ACHN (cell line): Measurements from ENCODE around the gene HSPB1.
"Not testable (repeated sequence)": the region's sequence is repeated elsewhere in the genome, so short reads cannot be mapped to it uniquely, and the experiment has no call there.

Source experiments
- DNase-seq: peaks from one replicate; pipeline ENCODE4 v3.0.0-alpha.2; 2015
- in situ Hi-C: cut with HindIII; loops from 2 replicates; pipeline ENCODE4 v1.10.0; 2017; ENCODE audit warnings: low sequenced_read_pairs, low pct_ligation_motif_present, low pct_unique_long_range_greater_than_20kb

Gene HSPB1

GRCh38 chr7:76296743-76297740 is 5.4 kb upstream of the HSPB1 start:
- DNase-seq: no peak
- in situ Hi-C loops: no loop called here

- in situ Hi-C loops: no loop called here
- DNase-seq: peak; percentile 85
These were observed 2.2 kb upstream of the HSPB1 start for GRCh38 chr7:76300166-76300731.

DNA sequence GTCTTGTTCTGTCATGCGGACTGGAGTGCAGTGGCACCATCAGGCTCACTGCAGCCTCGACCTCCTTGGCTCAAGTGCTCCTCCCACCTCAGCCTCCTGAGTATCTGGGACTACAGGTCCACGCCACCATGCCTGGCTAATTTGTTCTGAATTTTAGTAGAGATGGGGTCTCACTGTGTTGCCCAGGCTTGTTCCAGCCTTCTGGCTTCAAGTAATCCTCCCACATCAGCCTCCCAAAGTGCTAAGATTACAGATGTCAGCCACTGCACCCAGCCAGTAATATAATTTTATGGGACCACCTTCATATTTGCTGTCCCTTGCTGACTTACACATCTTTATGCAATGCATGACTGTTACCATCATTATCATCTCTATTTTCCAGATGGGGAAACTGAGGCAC is 1.5 kb upstream of the HSPB1 start:
- DNase-seq: no peak
- in situ Hi-C loops: no loop called here

- peak; percentile 99 for DNase-seq
- in situ Hi-C loops: no loop called here
These were observed 1.0 kb downstream of the HSPB1 start for GRCh38 chr7:76303202-76304147.

DNA sequence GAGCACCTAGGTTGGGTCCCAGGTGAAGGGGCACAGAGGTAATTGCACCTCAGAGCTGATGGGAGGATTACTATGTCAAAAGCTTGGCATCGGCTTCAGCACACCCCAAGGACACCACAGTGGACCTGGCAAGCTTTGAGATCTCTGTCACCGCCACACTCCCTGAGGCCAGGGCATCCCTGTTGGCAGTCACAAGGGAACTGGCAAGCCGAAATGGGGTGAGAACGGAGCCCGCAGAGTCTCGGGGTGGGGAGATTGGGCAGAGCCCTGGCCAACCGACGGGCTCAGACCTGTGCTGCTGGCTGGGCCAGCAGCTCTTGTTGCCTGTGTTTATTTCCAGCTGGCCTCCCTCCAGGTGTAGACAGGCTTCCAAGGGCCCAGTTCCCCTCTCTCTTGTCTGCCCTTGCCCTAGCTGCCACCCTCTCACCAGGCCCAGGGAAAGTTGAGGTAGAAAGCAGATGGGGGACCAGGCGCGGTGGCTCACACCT is 2.5 kb downstream of the HSPB1 start:
- DNase-seq: no peak

GRCh38 chr7:76308874-76309273 is 6.4 kb downstream of the HSPB1 start:
- DNase-seq, in situ Hi-C loops: not testable (repeated sequence)

More for the DNA sequence above, 2.5 kb downstream of the HSPB1 start:
- in situ Hi-C loops: no loop called here

DNA sequence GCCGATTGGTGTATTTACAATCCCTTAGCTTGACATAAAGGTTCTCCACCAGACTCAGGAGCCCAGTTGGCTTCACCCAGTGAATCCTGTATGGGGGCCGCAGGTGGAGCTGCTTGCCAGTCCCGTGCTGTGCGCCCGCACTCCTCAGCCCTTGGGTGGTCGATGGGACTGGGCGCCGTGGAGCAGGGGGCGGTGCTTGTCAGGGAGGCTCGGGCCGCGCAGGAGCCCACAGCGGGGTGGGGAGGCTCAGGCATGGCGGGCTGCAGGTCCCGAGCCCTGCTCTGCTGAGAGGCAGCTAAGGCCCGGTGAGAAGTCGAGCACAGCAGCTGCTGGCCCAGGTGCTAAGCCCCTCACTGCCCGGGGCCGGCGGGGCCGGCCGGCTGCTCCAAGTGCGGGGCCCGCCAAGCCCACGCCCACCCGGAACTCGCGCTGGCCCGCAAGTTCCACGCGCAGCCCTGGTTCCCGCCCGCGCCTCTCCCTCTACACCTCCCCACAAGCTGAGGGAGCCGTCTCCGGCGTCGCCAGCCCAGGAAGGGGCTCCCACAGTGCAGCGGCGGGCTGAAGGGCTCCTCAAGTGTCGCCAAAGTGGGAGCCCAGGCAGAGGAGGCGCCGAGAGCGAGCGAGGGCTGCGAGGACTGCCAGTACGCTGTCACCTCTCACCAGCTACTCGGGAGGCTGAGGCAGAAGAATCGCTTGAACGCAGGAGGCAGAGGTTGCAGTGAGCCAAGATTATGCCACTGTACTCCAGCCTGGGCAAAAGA is 7.0 kb downstream of the HSPB1 start:
- in situ Hi-C loops, DNase-seq: not testable (repeated sequence)

DNA sequence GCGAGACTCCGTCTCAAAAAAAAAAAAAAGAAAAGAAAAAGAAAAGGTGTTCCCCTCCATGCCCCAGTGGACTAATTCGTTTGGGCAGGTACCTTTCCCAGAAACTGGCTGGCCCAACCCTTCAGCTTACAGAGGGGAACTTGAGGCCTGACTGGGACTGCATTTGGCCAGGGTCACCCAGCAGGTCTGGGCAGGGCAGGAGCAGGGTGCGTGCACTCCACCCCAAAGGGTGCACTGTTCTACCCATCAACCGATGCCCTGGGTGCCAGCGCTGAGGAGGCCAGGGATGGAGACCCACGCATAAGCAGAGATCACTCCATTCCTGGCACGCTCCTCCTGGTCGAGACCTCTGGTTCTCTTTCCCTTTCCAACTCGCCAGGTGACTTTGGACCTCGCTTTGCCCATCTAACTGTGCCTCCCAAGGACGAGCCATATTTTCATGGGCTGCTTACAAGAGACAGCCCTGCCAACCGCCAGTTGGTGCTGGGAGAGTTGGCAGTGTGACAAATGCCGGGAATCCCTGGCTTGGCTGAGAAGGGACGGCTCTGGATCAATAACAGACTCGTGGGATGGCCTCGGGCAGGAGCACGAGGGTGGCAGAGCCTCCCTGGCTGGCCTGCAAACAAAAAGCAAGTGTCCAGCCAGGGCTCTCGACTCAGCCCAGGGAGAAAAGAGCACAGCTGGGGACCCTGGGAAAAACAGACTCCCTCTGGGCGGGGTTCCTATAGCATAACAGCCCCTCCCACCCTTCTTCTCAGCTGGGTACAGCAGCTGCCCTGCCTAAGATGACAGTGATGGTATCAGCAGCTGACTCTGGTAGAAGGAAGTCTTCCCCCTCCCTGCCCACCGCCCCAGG is 7.9 kb downstream of the HSPB1 start:
- in situ Hi-C loops: no loop called here
- DNase-seq: no peak

- in situ Hi-C loops, DNase-seq: not testable (repeated sequence)
These were observed 9.4 kb downstream of the HSPB1 start for GRCh38 chr7:76311838-76312237.

DNA sequence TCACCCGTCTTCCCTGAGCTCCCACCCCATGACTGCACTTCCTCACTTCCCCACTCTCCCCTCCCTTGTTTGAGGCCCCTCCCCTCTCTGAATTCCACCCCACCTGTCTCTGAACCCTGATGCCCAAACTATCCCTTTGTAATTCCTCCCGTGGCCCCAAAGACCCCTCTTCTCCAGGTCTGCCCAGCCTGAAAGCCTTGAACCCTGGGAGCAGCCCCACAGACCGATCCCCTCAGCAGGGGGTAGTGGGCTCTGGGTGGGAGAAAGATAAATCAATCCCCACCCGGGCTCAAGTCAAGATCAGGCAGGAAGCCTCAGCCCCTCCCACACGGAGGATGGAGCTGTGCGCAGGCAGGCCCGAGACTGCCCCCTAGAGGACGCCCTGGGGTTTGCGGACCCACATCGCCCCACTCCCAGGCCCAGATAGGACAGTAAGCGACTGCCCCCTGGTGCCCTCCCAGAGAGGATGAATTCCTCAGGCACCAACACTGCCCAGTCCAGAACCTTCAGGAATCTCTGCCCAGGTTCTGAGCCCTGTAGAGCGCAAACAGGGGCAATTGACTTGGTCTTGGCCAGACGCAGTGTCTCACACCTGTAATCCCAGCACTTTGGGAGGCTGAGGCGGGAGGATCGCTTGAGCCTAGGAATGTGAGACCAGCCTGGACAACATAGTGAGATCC is 11.7 kb downstream of the HSPB1 start:
- in situ Hi-C loops: no loop called here
- DNase-seq: peak; percentile 97

- in situ Hi-C loops, DNase-seq: not testable (repeated sequence)
These were observed 12.3 kb downstream of the HSPB1 start for GRCh38 chr7:76314740-76315139.

DNA sequence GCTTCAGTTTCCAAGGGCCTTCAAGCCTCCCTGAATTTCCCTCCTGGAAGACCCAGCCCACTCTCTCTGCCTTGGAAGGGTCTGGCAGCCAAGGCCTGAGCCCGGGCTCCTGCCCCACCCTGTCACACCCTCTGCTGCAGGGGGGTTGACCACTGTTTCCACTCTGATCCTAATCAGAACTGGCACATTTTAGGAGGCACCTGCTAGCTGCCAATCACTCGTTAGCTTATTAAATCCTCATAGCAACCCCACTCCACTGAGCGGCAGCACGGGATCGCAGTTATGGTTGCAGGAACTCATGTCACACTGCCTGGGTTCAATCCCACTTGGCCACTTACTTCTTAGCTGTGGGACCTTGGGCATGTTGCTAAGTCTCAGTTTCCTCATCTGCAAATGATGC is 12.9 kb downstream of the HSPB1 start:
- in situ Hi-C loops: no loop called here
- DNase-seq: no peak

DNA sequence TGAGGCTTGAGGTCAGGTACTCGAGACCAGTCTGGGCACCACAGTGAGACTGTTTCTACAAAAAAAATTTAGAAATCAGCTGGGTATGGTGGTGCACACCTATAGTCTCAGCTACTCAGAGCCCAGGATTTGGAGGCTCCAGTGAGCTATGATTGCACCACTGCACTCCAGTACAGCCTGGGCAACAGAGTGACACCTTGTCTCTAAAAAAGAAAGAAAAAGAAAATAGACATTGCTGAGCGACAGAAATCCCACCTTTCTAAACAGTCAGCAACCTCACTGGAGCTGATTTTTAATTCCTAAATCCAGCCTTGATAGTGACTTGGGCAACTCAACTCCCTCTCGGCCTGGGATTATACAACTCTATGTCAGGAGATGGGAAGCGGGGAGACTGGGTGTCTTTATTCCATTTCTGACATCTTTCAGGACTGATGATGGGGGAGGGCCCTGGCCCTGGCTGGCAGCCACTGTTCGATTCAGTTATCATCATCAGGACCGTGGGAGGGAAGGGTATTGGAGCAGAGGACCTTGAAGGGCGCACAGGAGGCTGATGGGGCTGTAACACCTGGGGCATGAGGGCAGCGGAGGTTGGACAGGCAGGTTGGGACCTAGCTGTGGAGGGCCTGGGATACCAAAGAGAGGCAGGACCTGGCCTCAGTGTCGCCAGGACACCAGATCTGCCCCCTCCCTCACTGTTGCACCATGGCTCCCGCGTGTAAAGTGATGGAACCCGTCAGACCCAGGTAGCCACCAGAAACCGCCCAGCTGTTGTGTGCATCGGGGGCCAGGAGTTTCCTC is 14.7 kb downstream of the HSPB1 start:
- in situ Hi-C loops: no loop called here
- no peak for DNase-seq

GRCh38 chr7:76317782-76318487 is 15.5 kb downstream of the HSPB1 start:
- peak; percentile 99 for DNase-seq
- in situ Hi-C loops: no loop called here
